ENCODE measurements around the gene TRIM62. TPM values are rescaled to one million over a fixed set of nuclear protein-coding genes. Genes with fewer than 3 reads are reported as not detected.
"Not testable (repeated sequence)": the region's sequence is repeated elsewhere in the genome, so short reads cannot be mapped to it uniquely, and the experiment has no call there.

The TRIM62 gene
- total and polyA plus RNA-seq, 9 donors, result 3.3 to 11.4 (median 5.7) TPM

GRCh38 chr1:33128781-33129180 is 53.1 kb downstream of the TRIM62 start:
- TF ChIP-seq EP300 (IDR thresholded peaks at IDR 0.05) (no peak), POLR2A (IDR thresholded peaks at IDR 0.05) (no peak), CTCF (IDR thresholded peaks at IDR 0.05) (no peak)
- no peaks in the 10 kb centered on the region for H3K27me3 ChIP-seq
- intact Hi-C loops (cut with DNase I), result no loop called here
- H3K9me3 ChIP-seq, result no peaks in the 10 kb centered on the region
- peaks cover 7% of the 10 kb centered on the region for H3K4me1 ChIP-seq (ENCODE audit: insufficient read depth)
- H3K27ac ChIP-seq, result no peak overlapping the region
- WGBS, 3 donors, result 91 to 94% (median 93%) methylated on average over 4 of the region's 4 CpGs
- no peaks in the 10 kb centered on the region for H3K36me3 ChIP-seq
- no peak overlapping the region for H3K4me3 ChIP-seq
- no peak for DNase-seq

GRCh38 chr1:33127001-33127823 is 54.6 kb downstream of the TRIM62 start:
- Histone ChIP-seq H3K27ac (peak overlapping the region in 1 of 2 donors; percentile 59), H3K9me3 (no peaks in the 10 kb centered on the region), H3K27me3 (no peaks in the 10 kb centered on the region), H3K4me1 (ENCODE audit: insufficient read depth) (peaks cover 1% of the 10 kb centered on the region), H3K36me3 (no peaks in the 10 kb centered on the region), H3K4me3 (peak overlapping the region; percentile 74)
- DNase-seq, result peak; percentile 99 to 100 (median 99)
- TF ChIP-seq CTCF (IDR thresholded peaks at IDR 0.05) (peak; percentile 89 to 96 (median 92)), POLR2A (IDR thresholded peaks at IDR 0.05) (peak; percentile 35), EP300 (IDR thresholded peaks at IDR 0.05) (no peak)
- WGBS, 3 donors, result 0 to 1% (median 0%) methylated on average over 44 of the region's 44 CpGs
- intact Hi-C loops (cut with DNase I), result no loop called here

GRCh38 chr1:33126411-33127000 is 55.3 kb downstream of the TRIM62 start:
- intact Hi-C loops (cut with DNase I), result no loop called here
- TF ChIP-seq CTCF (IDR thresholded peaks at IDR 0.05), result no peak
- TF ChIP-seq POLR2A (IDR thresholded peaks at IDR 0.05), result no peak
- TF ChIP-seq EP300 (IDR thresholded peaks at IDR 0.05), result no peak
- peaks cover 1% of the 10 kb centered on the region for H3K4me1 ChIP-seq (ENCODE audit: insufficient read depth)
- H3K9me3 ChIP-seq, result no peaks in the 10 kb centered on the region
- peak overlapping the region in 1 of 2 donors; percentile 27 for H3K27ac ChIP-seq
- DNase-seq, result no peak
- peak overlapping the region; percentile 74 for H3K4me3 ChIP-seq
- H3K27me3 ChIP-seq, result no peaks in the 10 kb centered on the region
- 11 to 18% (median 13%) methylated on average over 9 of the region's 9 CpGs for WGBS, 3 donors
- no peaks in the 10 kb centered on the region for H3K36me3 ChIP-seq

- H3K27ac ChIP-seq; H3K4me3 ChIP-seq; H3K27me3 ChIP-seq; H3K4me1 ChIP-seq (ENCODE audit: insufficient read depth); DNase-seq; H3K36me3 ChIP-seq; H3K9me3 ChIP-seq; intact Hi-C loops (cut with DNase I): not testable (repeated sequence)
- WGBS, 3 donors, result 87 to 93% (median 93%) methylated on average over 4 of the region's 4 CpGs
Measured at GRCh38 chr1:33124647-33125046, 57.2 kb downstream of the TRIM62 start.

GRCh38 chr1:33123266-33123665 is 58.6 kb downstream of the TRIM62 start:
- H3K4me1 ChIP-seq (ENCODE audit: insufficient read depth), result peaks cover 1% of the 10 kb centered on the region
- no peaks in the 10 kb centered on the region for H3K36me3 ChIP-seq
- WGBS, 3 donors, result 52 to 80% (median 56%) methylated on average over 3 of the region's 3 CpGs
- no peaks in the 10 kb centered on the region for H3K9me3 ChIP-seq
- no peak overlapping the region for H3K4me3 ChIP-seq
- no peak overlapping the region for H3K27ac ChIP-seq
- H3K27me3 ChIP-seq, result no peaks in the 10 kb centered on the region
- no peak for DNase-seq
- no peak for TF ChIP-seq POLR2A (IDR thresholded peaks at IDR 0.05)
- no peak for TF ChIP-seq EP300 (IDR thresholded peaks at IDR 0.05)
- TF ChIP-seq CTCF (IDR thresholded peaks at IDR 0.05), result no peak
- intact Hi-C loops (cut with DNase I), result no loop called here

Measured in ovary (tissue), 9 donors.